SK-N-SH (cell line): ENCODE results near the gene NUP62CL. TPM values are rescaled to one million over a fixed set of nuclear protein-coding genes. Genes with fewer than 3 reads are reported as not detected.

Source experiments
- CTCF ChIA-PET: fragments of 300-600, 350-600 bp; formaldehyde crosslinking; extraction: SDS; loops from one replicate; lab custom pipeline; 2021; lab: Yijun Ruan, JAX
- POLR2A ChIA-PET: fragments of 350-600 bp; sonication (Branson Sonifier 250); formaldehyde crosslinking; extraction: SDS; loops from one replicate; lab custom pipeline; 2020; ENCODE audit warnings: antibody characterized with exemption, inconsistent platforms; lab: Yijun Ruan, JAX
- DNase-seq: peaks from one replicate; pipeline ENCODE4 v3.0.0; 2012
- H2AFZ ChIP-seq: fragments of 200-600 bp; sonication (generic); 2 replicates; pipeline ENCODE4 v1.8.1; 2016; ENCODE audit warnings: antibody characterized with exemption, mild to moderate bottlenecking, low read depth
- H3F3A ChIP-seq: fragments of 200-600 bp; sonication (generic); replicated peaks from 2 replicates; pipeline ENCODE3; 2016; ENCODE audit warnings: antibody characterized with exemption, mild to moderate bottlenecking; ENCODE audit not compliant: insufficient read depth
- H3K27ac ChIP-seq, 2 experiments: fragments of 200-500 bp in 1 of 2; fragments of 200-600 bp in 1 of 2; sonication (Bioruptor generic) in 1 of 2; sonication (generic), shearing (Covaris generic) in 1 of 2; 2 replicates each; pipeline versions ENCODE4 v1.5.1 to v1.6.1; 2014 to 2016; ENCODE audit warnings: low read depth in 2 of 2, inconsistent platforms in 1 of 2, low read length in 1 of 2, mild to moderate bottlenecking in 1 of 2, mixed read lengths in 1 of 2
- H3K27me3 ChIP-seq: fragments of 200-600 bp; sonication (generic), shearing (Covaris generic); 2 replicates; pipeline ENCODE4 v1.6.1; 2016; ENCODE audit warnings: mixed run types; ENCODE audit not compliant: insufficient read depth
- H3K36me3 ChIP-seq, 2 experiments: fragments of 200-500 bp in 1 of 2; fragments of 200-600 bp in 1 of 2; sonication (Bioruptor generic) in 1 of 2; sonication (generic) in 1 of 2; replicated peaks in 1 of 2; 2 replicates each; pipeline versions ENCODE3 to v1.5.1; 2014 to 2016; ENCODE audit warnings: low read length in 1 of 2, mild to moderate bottlenecking in 1 of 2; ENCODE audit not compliant: insufficient read depth in 2 of 2, control insufficient read depth in 1 of 2
- H3K4me1 ChIP-seq, 2 experiments: fragments of 200-500 bp in 1 of 2; fragments of 200-600 bp in 1 of 2; sonication (Bioruptor generic) in 1 of 2; sonication (generic), shearing (Covaris generic) in 1 of 2; 2 replicates each; pipeline versions ENCODE4 v1.5.1 to v1.6.1; 2014 to 2016; ENCODE audit warnings: low read depth in 1 of 2, low read length in 1 of 2, mixed run types in 1 of 2; ENCODE audit not compliant: insufficient read depth in 2 of 2, control insufficient read depth in 1 of 2
- H3K4me2 ChIP-seq: fragments of 200-600 bp; sonication (generic), shearing (Covaris generic); 2 replicates; pipeline ENCODE4 v1.6.1; 2017; ENCODE audit warnings: mixed run types
- H3K4me3 ChIP-seq, 2 experiments: fragments of 200-500 bp in 1 of 2; fragments of 200-600 bp in 1 of 2; sonication (Bioruptor generic) in 1 of 2; sonication (generic), shearing (Covaris generic) in 1 of 2; 2 replicates each; pipeline versions ENCODE4 v1.5.1 to v1.8.1; 2014 to 2016; ENCODE audit warnings: low read depth in 2 of 2, inconsistent platforms in 1 of 2, low read length in 1 of 2, mild to moderate bottlenecking in 1 of 2, mixed read lengths in 1 of 2, moderate library complexity in 1 of 2
- H3K79me2 ChIP-seq: fragments of 200-600 bp; sonication (generic); 2 replicates; pipeline ENCODE4 v1.8.1; 2017; ENCODE audit warnings: mild to moderate bottlenecking; ENCODE audit not compliant: insufficient read depth
- H3K9ac ChIP-seq: fragments of 200-600 bp; sonication (generic); 2 replicates; pipeline ENCODE4 v1.6.1; 2017; ENCODE audit warnings: mixed run types
- H3K9me2 ChIP-seq: fragments of 200-600 bp; sonication (generic); 2 replicates; pipeline ENCODE4 v1.6.1; 2017; ENCODE audit warnings: mixed run types
- H3K9me3 ChIP-seq: fragments of 200-600 bp; sonication (generic); 2 replicates; pipeline ENCODE4 v1.6.1; 2017; ENCODE audit warnings: mixed run types, mild to moderate bottlenecking, moderate library complexity
- H4K20me1 ChIP-seq: fragments of 200-600 bp; sonication (generic); 2 replicates; pipeline ENCODE4 v1.6.1; 2017; ENCODE audit warnings: mild to moderate bottlenecking, mixed run types; ENCODE audit not compliant: insufficient read depth
- CHD2 ChIP-seq: fragments of 150-350 bp; IDR thresholded peaks from 2 replicates; pipeline ENCODE4 v1.6.1; 2018; ENCODE audit warnings: low read length; ENCODE audit not compliant: partially characterized antibody
- EZH2phosphoT487 ChIP-seq: fragments of 200-600 bp; sonication (generic); IDR thresholded peaks from 2 replicates; pipeline ENCODE4 v1.6.1; 2017; ENCODE audit warnings: low read depth, mixed run types, mild to moderate bottlenecking, antibody characterized with exemption, moderate library complexity, borderline replicate concordance
- FOSL2 ChIP-seq: IDR thresholded peaks from 2 replicates; pipeline ENCODE4 v1.4.0; 2012; ENCODE audit warnings: low read depth, mild to moderate bottlenecking, moderate library complexity, borderline replicate concordance
- GABPA ChIP-seq: IDR thresholded peaks from 2 replicates; pipeline ENCODE4 v1.4.0; 2012; ENCODE audit warnings: low read depth, mild to moderate bottlenecking
- GATA2 ChIP-seq: sonication (generic); formaldehyde crosslinking; IDR thresholded peaks from 2 replicates; pipeline ENCODE4 v1.5.0; 2020; ENCODE audit warnings: mild to moderate bottlenecking, missing genetic modification reagents
- JUND ChIP-seq: IDR thresholded peaks from 2 replicates; pipeline ENCODE4 v1.4.0; 2012
- MEF2A ChIP-seq: IDR thresholded peaks from 2 replicates; pipeline ENCODE4 v1.4.0; 2012; ENCODE audit warnings: low read depth, borderline replicate concordance
- NFIC ChIP-seq: IDR thresholded peaks from 2 replicates; pipeline ENCODE4 v1.4.0; 2012; ENCODE audit warnings: borderline replicate concordance
- NRF1 ChIP-seq: IDR thresholded peaks from 2 replicates; pipeline ENCODE4 v1.6.1; 2012; ENCODE audit warnings: low read depth, mild to moderate bottlenecking, low read length
- POLR2AphosphoS5 ChIP-seq: IDR thresholded peaks from 2 replicates; pipeline ENCODE4 v1.6.1; 2012; ENCODE audit warnings: low read depth, low read length
- RAD21 ChIP-seq: IDR thresholded peaks from 2 replicates; pipeline ENCODE4 v1.6.1; 2012; ENCODE audit warnings: mild to moderate bottlenecking, low read length
- RCOR1 ChIP-seq: fragments of 150-350 bp; IDR thresholded peaks from 2 replicates; pipeline ENCODE4 v1.6.1; 2017; ENCODE audit warnings: antibody characterized with exemption, low read length
- RFX5 ChIP-seq: IDR thresholded peaks from 2 replicates; pipeline ENCODE4 v1.6.1; 2012; ENCODE audit warnings: mild to moderate bottlenecking, improper control_type of control experiment, low read length
- TEAD4 ChIP-seq: IDR thresholded peaks from 2 replicates; pipeline ENCODE4 v1.4.0; 2012; ENCODE audit warnings: mild to moderate bottlenecking, borderline replicate concordance; ENCODE audit not compliant: insufficient read depth
- YY1 ChIP-seq: IDR thresholded peaks from 2 replicates; pipeline ENCODE4 v1.4.0; 2012; ENCODE audit warnings: low read depth, mild to moderate bottlenecking
- polyA plus RNA-seq, 3 experiments: library from polyadenylated mRNA; depleted of rRNA; stranded (reverse); fragments of >200 nt; gene quantifications; 2 replicates each; pipeline ENCODE4 v1.2.3, GENCODE V29; 2012
- TF ChIP-seq, protein P1 (sequence below): IDR thresholded peaks from 2 replicates; pipeline ENCODE4 v1.6.1; 2012; ENCODE audit warnings: mild to moderate bottlenecking, low read depth, low read length, moderate library complexity
- TF ChIP-seq, protein P2 (sequence below): IDR thresholded peaks from 2 replicates; pipeline ENCODE4 v1.4.0; 2012; ENCODE audit warnings: low read depth, borderline replicate concordance
- TF ChIP-seq, protein P3 (sequence below): IDR thresholded peaks from 2 replicates; pipeline ENCODE4; 2012
- TF ChIP-seq, protein P4 (sequence below): IDR thresholded peaks from 2 replicates; pipeline ENCODE4 v1.4.0; 2012; ENCODE audit warnings: low read depth
- TF ChIP-seq, protein P5 (sequence below): fragments of 200-600 bp; sonication (generic); IDR thresholded peaks from 2 replicates; pipeline ENCODE4 v1.6.1; 2017; ENCODE audit warnings: antibody characterized with exemption, mild to moderate bottlenecking, moderate library complexity

NUP62CL gene
- polyA plus RNA-seq, 1 of the 3 experiments (the other 2 are of a cell fraction), result 3.3 TPM

DNA sequence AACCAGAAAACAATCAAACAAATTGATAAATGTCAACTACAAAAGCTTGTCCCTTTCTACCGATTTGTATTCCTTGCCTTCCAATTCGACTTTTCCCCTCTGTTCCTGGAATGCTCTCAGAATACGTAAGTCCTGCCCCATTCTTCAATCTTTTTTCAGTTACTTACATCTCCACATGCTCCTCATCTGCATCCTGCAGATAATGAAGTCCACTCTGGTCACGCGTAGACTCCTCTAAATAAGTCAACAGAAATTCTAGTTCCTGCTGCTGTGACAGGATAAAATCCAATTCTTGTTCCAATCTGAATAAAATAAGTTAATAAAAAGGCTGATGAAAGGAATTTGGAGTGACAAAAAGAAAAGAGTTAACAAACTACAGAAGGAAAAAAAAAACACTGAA, 53.2 kb downstream of the NUP62CL start (continued):
- TF ChIP-seq, protein P1, sequence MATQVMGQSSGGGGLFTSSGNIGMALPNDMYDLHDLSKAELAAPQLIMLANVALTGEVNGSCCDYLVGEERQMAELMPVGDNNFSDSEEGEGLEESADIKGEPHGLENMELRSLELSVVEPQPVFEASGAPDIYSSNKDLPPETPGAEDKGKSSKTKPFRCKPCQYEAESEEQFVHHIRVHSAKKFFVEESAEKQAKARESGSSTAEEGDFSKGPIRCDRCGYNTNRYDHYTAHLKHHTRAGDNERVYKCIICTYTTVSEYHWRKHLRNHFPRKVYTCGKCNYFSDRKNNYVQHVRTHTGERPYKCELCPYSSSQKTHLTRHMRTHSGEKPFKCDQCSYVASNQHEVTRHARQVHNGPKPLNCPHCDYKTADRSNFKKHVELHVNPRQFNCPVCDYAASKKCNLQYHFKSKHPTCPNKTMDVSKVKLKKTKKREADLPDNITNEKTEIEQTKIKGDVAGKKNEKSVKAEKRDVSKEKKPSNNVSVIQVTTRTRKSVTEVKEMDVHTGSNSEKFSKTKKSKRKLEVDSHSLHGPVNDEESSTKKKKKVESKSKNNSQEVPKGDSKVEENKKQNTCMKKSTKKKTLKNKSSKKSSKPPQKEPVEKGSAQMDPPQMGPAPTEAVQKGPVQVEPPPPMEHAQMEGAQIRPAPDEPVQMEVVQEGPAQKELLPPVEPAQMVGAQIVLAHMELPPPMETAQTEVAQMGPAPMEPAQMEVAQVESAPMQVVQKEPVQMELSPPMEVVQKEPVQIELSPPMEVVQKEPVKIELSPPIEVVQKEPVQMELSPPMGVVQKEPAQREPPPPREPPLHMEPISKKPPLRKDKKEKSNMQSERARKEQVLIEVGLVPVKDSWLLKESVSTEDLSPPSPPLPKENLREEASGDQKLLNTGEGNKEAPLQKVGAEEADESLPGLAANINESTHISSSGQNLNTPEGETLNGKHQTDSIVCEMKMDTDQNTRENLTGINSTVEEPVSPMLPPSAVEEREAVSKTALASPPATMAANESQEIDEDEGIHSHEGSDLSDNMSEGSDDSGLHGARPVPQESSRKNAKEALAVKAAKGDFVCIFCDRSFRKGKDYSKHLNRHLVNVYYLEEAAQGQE, result no peak
- TF ChIP-seq, protein P2, sequence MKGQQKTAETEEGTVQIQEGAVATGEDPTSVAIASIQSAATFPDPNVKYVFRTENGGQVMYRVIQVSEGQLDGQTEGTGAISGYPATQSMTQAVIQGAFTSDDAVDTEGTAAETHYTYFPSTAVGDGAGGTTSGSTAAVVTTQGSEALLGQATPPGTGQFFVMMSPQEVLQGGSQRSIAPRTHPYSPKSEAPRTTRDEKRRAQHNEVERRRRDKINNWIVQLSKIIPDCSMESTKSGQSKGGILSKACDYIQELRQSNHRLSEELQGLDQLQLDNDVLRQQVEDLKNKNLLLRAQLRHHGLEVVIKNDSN, result no peak
- TF ChIP-seq MEF2A (no peak), TEAD4 (no peak), JUND (no peak), CHD2 (no peak), NFIC (no peak)

DNA sequence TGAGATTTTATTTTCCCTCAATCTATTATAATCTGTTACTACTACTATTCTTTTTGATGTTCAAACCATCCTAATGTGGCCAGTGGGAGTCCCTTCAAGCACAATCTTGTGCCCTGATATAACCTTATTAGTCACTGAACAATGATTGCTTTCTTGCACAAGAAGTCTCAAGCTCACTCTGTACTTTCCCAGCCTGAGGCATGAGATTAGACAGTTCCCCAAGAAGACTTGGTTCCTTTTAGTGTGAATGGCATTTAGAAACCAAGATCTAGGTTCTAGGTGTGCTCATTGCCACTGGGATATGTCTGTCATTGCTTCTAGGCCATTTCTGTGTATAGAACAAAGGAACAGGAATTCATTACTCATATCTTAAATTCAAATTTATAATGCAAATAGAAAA, 59.6 kb downstream of the NUP62CL start:
- H4K20me1 ChIP-seq, result no peaks in the 10 kb centered on the region
- no peak overlapping the region for H3K27ac ChIP-seq
- H3K4me3 ChIP-seq, result no peak overlapping the region
- no peak overlapping the region for H3K9ac ChIP-seq
- no peaks in the 10 kb centered on the region for H3F3A ChIP-seq
- DNase-seq, result no peak
- H3K4me2 ChIP-seq, result no peak overlapping the region
- ChIA-PET CTCF (interaction anchor here (0.7 kb wide), 1 partner anchor 11 kb away, joined by 3 read pairs; no protein-coding TSS in a partner anchor), POLR2A (no interaction called here)
- H2AFZ ChIP-seq, result no peak overlapping the region
- no peaks in the 10 kb centered on the region for H3K79me2 ChIP-seq
- H3K9me3 ChIP-seq, result no peaks in the 10 kb centered on the region
- no peaks in the 10 kb centered on the region for H3K4me1 ChIP-seq
- no peaks in the 10 kb centered on the region for H3K27me3 ChIP-seq
- TF ChIP-seq, protein P3, sequence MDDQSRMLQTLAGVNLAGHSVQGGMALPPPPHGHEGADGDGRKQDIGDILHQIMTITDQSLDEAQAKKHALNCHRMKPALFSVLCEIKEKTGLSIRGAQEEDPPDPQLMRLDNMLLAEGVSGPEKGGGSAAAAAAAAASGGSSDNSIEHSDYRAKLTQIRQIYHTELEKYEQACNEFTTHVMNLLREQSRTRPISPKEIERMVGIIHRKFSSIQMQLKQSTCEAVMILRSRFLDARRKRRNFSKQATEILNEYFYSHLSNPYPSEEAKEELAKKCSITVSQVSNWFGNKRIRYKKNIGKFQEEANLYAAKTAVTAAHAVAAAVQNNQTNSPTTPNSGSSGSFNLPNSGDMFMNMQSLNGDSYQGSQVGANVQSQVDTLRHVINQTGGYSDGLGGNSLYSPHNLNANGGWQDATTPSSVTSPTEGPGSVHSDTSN, result no peak
- no peak for TF ChIP-seq EZH2phosphoT487
- TF ChIP-seq, protein P2, result no peak
- no peak for TF ChIP-seq POLR2AphosphoS5
- TF ChIP-seq YY1, result no peak
- no peak for TF ChIP-seq GABPA
- TF ChIP-seq RFX5, result no peak
- TF ChIP-seq, protein P1, result no peak
- no peak for TF ChIP-seq TEAD4
- no peak for TF ChIP-seq NRF1
- TF ChIP-seq, protein P4, sequence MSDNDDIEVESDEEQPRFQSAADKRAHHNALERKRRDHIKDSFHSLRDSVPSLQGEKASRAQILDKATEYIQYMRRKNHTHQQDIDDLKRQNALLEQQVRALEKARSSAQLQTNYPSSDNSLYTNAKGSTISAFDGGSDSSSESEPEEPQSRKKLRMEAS, result no peak
- no peak for TF ChIP-seq JUND
- no peak for TF ChIP-seq RCOR1
- no peak for TF ChIP-seq RAD21
- TF ChIP-seq, protein P5, sequence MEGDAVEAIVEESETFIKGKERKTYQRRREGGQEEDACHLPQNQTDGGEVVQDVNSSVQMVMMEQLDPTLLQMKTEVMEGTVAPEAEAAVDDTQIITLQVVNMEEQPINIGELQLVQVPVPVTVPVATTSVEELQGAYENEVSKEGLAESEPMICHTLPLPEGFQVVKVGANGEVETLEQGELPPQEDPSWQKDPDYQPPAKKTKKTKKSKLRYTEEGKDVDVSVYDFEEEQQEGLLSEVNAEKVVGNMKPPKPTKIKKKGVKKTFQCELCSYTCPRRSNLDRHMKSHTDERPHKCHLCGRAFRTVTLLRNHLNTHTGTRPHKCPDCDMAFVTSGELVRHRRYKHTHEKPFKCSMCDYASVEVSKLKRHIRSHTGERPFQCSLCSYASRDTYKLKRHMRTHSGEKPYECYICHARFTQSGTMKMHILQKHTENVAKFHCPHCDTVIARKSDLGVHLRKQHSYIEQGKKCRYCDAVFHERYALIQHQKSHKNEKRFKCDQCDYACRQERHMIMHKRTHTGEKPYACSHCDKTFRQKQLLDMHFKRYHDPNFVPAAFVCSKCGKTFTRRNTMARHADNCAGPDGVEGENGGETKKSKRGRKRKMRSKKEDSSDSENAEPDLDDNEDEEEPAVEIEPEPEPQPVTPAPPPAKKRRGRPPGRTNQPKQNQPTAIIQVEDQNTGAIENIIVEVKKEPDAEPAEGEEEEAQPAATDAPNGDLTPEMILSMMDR, result no peak
- TF ChIP-seq FOSL2, result no peak
- TF ChIP-seq GATA2, result no peak
- TF ChIP-seq CHD2, result no peak
- no peaks in the 10 kb centered on the region for H3K9me2 ChIP-seq
- H3K36me3 ChIP-seq, result no peaks in the 10 kb centered on the region
